Mesenchymal stem cell (in vitro differentiated cells and primary cell): Measurements from ENCODE around the gene ZNF141.
"Not testable (repeated sequence)": the region's sequence is repeated elsewhere in the genome, so short reads cannot be mapped to it uniquely, and the experiment has no call there.

ENCODE experiments used
- DNase-seq: peaks from one replicate; pipeline ENCODE4 v3.0.0-alpha.2; 2013
- H2AFZ ChIP-seq: one replicate; pipeline ENCODE4 v1.6.1; 2013; ENCODE audit warnings: low read depth, mild to moderate bottlenecking, control low read depth, inconsistent platforms, low read length, moderate library complexity
- H2AK5ac ChIP-seq: 2 replicates; pipeline ENCODE4 v1.6.1; 2013; ENCODE audit warnings: low read length, moderate library complexity, mild to moderate bottlenecking, inconsistent platforms; ENCODE audit not compliant: severe bottlenecking
- H2BK120ac ChIP-seq: one replicate; pipeline ENCODE4 v1.6.1; 2013; ENCODE audit warnings: low read depth, mild to moderate bottlenecking, inconsistent platforms, low read length, moderate library complexity
- H2BK12ac ChIP-seq, 2 experiments: one replicate each; pipeline ENCODE4 v1.6.1; 2013; ENCODE audit warnings: inconsistent platforms in 2 of 2, low read length in 2 of 2, mild to moderate bottlenecking in 2 of 2, moderate library complexity in 2 of 2, control low read depth in 1 of 2
- H2BK15ac ChIP-seq: one replicate; pipeline ENCODE4 v1.6.1; 2013; ENCODE audit warnings: mild to moderate bottlenecking, low read depth, inconsistent platforms; ENCODE audit not compliant: poor library complexity, severe bottlenecking
- H2BK5ac ChIP-seq: 2 replicates; pipeline ENCODE4 v1.6.1; 2013; ENCODE audit warnings: low read depth, mild to moderate bottlenecking, low read length, control low read depth, inconsistent platforms; ENCODE audit not compliant: poor library complexity, severe bottlenecking
- H3K14ac ChIP-seq, 2 experiments: one replicate each; pipeline ENCODE4 v1.6.1; 2013; ENCODE audit warnings: inconsistent platforms in 2 of 2, low read length in 2 of 2, control low read depth in 1 of 2, mild to moderate bottlenecking in 1 of 2, moderate library complexity in 1 of 2
- H3K18ac ChIP-seq, 2 experiments: one replicate each; pipeline ENCODE4 v1.6.1; 2013; ENCODE audit warnings: inconsistent platforms in 2 of 2, low read length in 2 of 2, control low read depth in 1 of 2, low read depth in 1 of 2, mild to moderate bottlenecking in 1 of 2
- H3K23ac ChIP-seq, 2 experiments: one replicate each; pipeline ENCODE4 v1.6.1; 2013; ENCODE audit warnings: inconsistent platforms in 2 of 2, low read length in 2 of 2, mild to moderate bottlenecking in 2 of 2, moderate library complexity in 2 of 2, control low read depth in 1 of 2
- H3K27ac ChIP-seq: 2 replicates; pipeline ENCODE4 v1.5.1; 2013; ENCODE audit warnings: mild to moderate bottlenecking, moderate library complexity, low read length, control low read depth, inconsistent platforms; ENCODE audit not compliant: poor library complexity, severe bottlenecking
- H3K27me3 ChIP-seq, 2 experiments: 2 replicates each; pipeline versions ENCODE4 v1.6.1 to v1.7.0; 2013; ENCODE audit warnings: low read length in 2 of 2, mild to moderate bottlenecking in 2 of 2, moderate library complexity in 2 of 2, control low read depth in 1 of 2, inconsistent platforms in 1 of 2; ENCODE audit not compliant: control insufficient read depth in 1 of 2, insufficient read depth in 1 of 2
- H3K36me3 ChIP-seq, 2 experiments: 2 replicates each; pipeline versions ENCODE4 v1.6.1 to v1.7.0; 2013; ENCODE audit warnings: low read length in 2 of 2, control low read depth in 1 of 2, inconsistent platforms in 1 of 2, low read depth in 1 of 2, mild to moderate bottlenecking in 1 of 2; ENCODE audit not compliant: insufficient read depth in 2 of 2, control insufficient read depth in 1 of 2
- H3K4ac ChIP-seq, 2 experiments: one replicate each; pipeline ENCODE4 v1.6.1; 2013; ENCODE audit warnings: inconsistent platforms in 2 of 2, low read length in 2 of 2, mild to moderate bottlenecking in 2 of 2, moderate library complexity in 2 of 2, control low read depth in 1 of 2, low read depth in 1 of 2
- H3K4me1 ChIP-seq: 2 replicates; pipeline ENCODE4 v1.6.1; 2013; ENCODE audit warnings: low read depth, low read length, control low read depth; ENCODE audit not compliant: control insufficient read depth, insufficient read depth
- H3K4me2 ChIP-seq: 2 replicates; pipeline ENCODE4 v1.6.1; 2013; ENCODE audit warnings: low read length, mild to moderate bottlenecking, inconsistent platforms; ENCODE audit not compliant: poor library complexity, severe bottlenecking
- H3K4me3 ChIP-seq, 2 experiments: 2 replicates each; pipeline versions ENCODE4 v1.5.1 to v1.7.0; 2013; ENCODE audit warnings: low read length in 2 of 2, mild to moderate bottlenecking in 2 of 2, control low read depth in 1 of 2, low read depth in 1 of 2; ENCODE audit not compliant: insufficient read depth in 1 of 2
- H3K79me1 ChIP-seq: replicated peaks from 2 replicates; pipeline ENCODE4 v1.6.1; 2013; ENCODE audit warnings: mild to moderate bottlenecking, control low read depth, low read length, inconsistent platforms; ENCODE audit not compliant: poor library complexity, severe bottlenecking
- H3K9ac ChIP-seq: 2 replicates; pipeline ENCODE4 v1.7.0; 2013; ENCODE audit warnings: mild to moderate bottlenecking, low read length, moderate library complexity
- H3K9me3 ChIP-seq: 2 replicates; pipeline ENCODE4 v1.7.0; 2013; ENCODE audit warnings: mild to moderate bottlenecking, low read length; ENCODE audit not compliant: control insufficient read depth
- H4K8ac ChIP-seq: one replicate; pipeline ENCODE4 v1.6.1; 2013; ENCODE audit warnings: inconsistent platforms, mild to moderate bottlenecking, low read length, moderate library complexity
- H4K91ac ChIP-seq: one replicate; pipeline ENCODE4 v1.6.1; 2013; ENCODE audit warnings: mild to moderate bottlenecking, low read length, inconsistent platforms
- WGBS: methylation state at CpG from one replicate; pipeline ENCODE4 v1.1.7; 2013; ENCODE audit warnings: mixed read lengths; 5-methylcytosine and 5-hydroxymethylcytosine counted together

ZNF141 gene

DNA sequence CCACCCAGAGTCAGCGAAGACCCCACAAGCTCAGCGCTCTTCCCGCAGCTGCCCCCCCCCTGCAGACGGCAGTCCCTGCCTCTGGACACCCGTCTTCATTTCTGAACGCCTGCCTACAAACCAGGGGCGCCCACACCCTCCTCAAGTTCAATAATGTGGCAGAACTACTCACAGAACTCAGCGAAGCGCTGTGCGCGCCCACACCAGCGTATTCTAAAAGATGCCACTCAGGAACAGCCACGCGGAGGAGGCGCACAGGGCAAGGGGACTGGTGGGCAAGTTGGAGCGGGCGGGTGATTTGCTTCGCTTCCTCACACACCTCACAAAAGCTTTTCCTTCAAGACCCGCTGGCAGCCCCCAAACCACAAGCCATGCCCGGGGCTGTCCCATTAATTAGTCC is 33.1 kb upstream of the ZNF141 start:
- not testable (repeated sequence) for H3K18ac ChIP-seq, H2BK5ac ChIP-seq, H3K27ac ChIP-seq, H3K9ac ChIP-seq, H4K91ac ChIP-seq, H3K4me1 ChIP-seq, H2BK120ac ChIP-seq, H3K14ac ChIP-seq, H3K23ac ChIP-seq, H3K79me1 ChIP-seq, H3K36me3 ChIP-seq, H4K8ac ChIP-seq, H3K4ac ChIP-seq, H2BK15ac ChIP-seq, H2AK5ac ChIP-seq, H3K27me3 ChIP-seq, H2BK12ac ChIP-seq, DNase-seq
- Histone ChIP-seq H3K4me2 (peak overlapping the region; percentile 71), H3K9me3 (peaks cover 68% of the 10 kb centered on the region), H2AFZ (peak overlapping the region; percentile 72), H3K4me3 (peak overlapping the region; percentile 44 to 68)
- WGBS, result under 1% methylated on average over 17 of the region's 20 CpGs

GRCh38 chr4:304969-305680 is 32.5 kb upstream of the ZNF141 start, which contains the start of gene ZNF732:
ZNF732 (minus strand) TSS chr4:305474; CDS start chr4:305310, 164 bp downstream.
- DNase-seq, result peak; percentile 85
- H3K79me1 ChIP-seq, result peaks cover 8% of the 10 kb centered on the region

DNA sequence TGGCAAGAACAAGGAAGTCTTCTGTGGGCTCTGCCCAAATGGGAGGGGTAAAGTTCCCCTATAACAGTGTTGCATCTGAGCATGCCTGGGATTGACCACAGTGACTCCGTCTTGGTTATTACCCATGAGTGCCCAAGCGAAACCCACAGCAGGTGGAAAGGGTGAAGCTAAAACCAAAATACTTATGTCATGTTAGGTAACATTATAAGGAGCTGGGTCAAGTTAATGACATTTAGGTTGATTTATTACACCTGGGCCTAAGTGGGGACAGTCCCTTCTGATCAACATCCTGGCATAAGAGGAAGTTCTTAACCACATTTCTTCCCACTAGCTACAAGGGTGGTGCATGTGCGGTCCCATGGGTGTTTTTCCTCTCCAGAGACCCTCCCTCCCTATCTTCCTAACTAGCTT is 31.1 kb upstream of the ZNF141 start:
- Histone ChIP-seq H3K4me1 (peaks cover 5% of the 10 kb centered on the region), H3K14ac (no peak overlapping the region), H4K8ac (no peak overlapping the region), H2AFZ (no peak overlapping the region), H4K91ac (no peak overlapping the region), H3K23ac (no peak overlapping the region), H3K79me1 (peaks cover 8% of the 10 kb centered on the region), H3K27ac (no peak overlapping the region), H3K9ac (no peak overlapping the region), H2AK5ac (no peak overlapping the region), H3K4me2 (no peak overlapping the region), H3K36me3 (no peaks in the 10 kb centered on the region), H2BK5ac (no peak overlapping the region), H3K18ac (no peak overlapping the region), H2BK15ac (no peak overlapping the region), H2BK120ac (no peak overlapping the region), H3K4ac (no peak overlapping the region), H2BK12ac (no peak overlapping the region), H3K4me3 (no peak overlapping the region), H3K9me3 (peaks cover 80% of the 10 kb centered on the region), H3K27me3 (peaks cover 0 to 5% of the 10 kb centered on the region in 2 experiments)
- WGBS, result 100% methylated on average over 2 of the region's 3 CpGs
- DNase-seq, result no peak

More at GRCh38 chr4:304969-305680, 32.5 kb upstream of the ZNF141 start, which contains the start of gene ZNF732:
- no peaks in the 10 kb centered on the region for H3K36me3 ChIP-seq
- no peak within 1 kb of the TSS for H3K27ac ChIP-seq
- H3K4ac ChIP-seq, result no peak within 1 kb of the TSS
- no peak within 1 kb of the TSS for H2BK120ac ChIP-seq
- no peak within 1 kb of the TSS for H2BK12ac ChIP-seq
- no peak within 1 kb of the TSS for H2BK15ac ChIP-seq
- H3K9ac ChIP-seq, result no peak within 1 kb of the TSS
- H3K4me2 ChIP-seq, result peak within 1 kb of the TSS; percentile 71
- no peak within 1 kb of the TSS for H2BK5ac ChIP-seq
- peaks cover 73% of the 10 kb centered on the region for H3K9me3 ChIP-seq
- WGBS, result 1% methylated on average over 52 of the region's 53 CpGs
- H4K8ac ChIP-seq, result peak within 1 kb of the TSS; percentile 35
- H4K91ac ChIP-seq, result no peak within 1 kb of the TSS
- H3K4me3 ChIP-seq, result peak within 1 kb of the TSS; percentile 44 to 68
- peak within 1 kb of the TSS in 1 of 2 experiments; percentile 18 for H3K18ac ChIP-seq
- H2AFZ ChIP-seq, result peak within 1 kb of the TSS; percentile 72
- peaks cover 5% of the 10 kb centered on the region for H3K4me1 ChIP-seq
- no peak within 1 kb of the TSS for H3K14ac ChIP-seq
- H2AK5ac ChIP-seq, result no peak within 1 kb of the TSS
- H3K23ac ChIP-seq, result no peak within 1 kb of the TSS
- H3K27me3 ChIP-seq, result peaks cover 0 to 5% of the 10 kb centered on the region in 2 experiments

DNA sequence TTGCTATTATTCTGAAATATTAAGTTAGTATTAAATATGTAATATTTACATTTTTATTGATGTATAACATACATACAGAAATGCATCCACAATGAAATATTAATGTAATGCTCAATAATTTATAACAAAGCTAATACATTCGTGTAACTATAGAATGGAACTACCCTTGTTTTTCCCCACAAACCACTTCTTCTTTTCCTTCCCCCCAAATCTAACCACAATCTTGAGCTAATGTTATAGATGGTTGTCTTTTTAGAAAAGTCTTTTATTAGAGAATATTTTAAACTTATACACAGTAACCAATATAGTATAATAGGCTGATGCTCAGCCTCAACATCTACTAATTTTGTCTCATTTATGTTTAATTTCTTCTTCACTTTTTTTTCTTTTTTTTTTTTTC is 27.8 kb upstream of the ZNF141 start:
- H2AFZ ChIP-seq, result no peak overlapping the region
- H3K36me3 ChIP-seq, result no peaks in the 10 kb centered on the region
- no peak overlapping the region for H3K14ac ChIP-seq
- peaks cover 5% of the 10 kb centered on the region for H3K4me1 ChIP-seq
- no peak overlapping the region for H3K9ac ChIP-seq
- no peak overlapping the region for H3K4me3 ChIP-seq
- no CpG with 5 or more reads among the region's 1 CpG for WGBS
- H4K8ac ChIP-seq, result no peak overlapping the region
- H3K27me3 ChIP-seq, result peaks cover 0 to 4% of the 10 kb centered on the region in 2 experiments
- H2AK5ac ChIP-seq, result no peak overlapping the region
- H3K4ac ChIP-seq, result no peak overlapping the region
- H3K27ac ChIP-seq, result no peak overlapping the region
- no peak overlapping the region for H2BK12ac ChIP-seq
- H3K4me2 ChIP-seq, result no peak overlapping the region
- H3K79me1 ChIP-seq, result no peaks in the 10 kb centered on the region
- H4K91ac ChIP-seq, result no peak overlapping the region
- H2BK120ac ChIP-seq, result no peak overlapping the region
- no peak overlapping the region for H2BK15ac ChIP-seq
- H3K18ac ChIP-seq, result no peak overlapping the region
- no peak overlapping the region for H2BK5ac ChIP-seq
- H3K9me3 ChIP-seq, result peaks cover 82% of the 10 kb centered on the region
- no peak overlapping the region for H3K23ac ChIP-seq
- no peak for DNase-seq
